NCI-H146 (cell line): ENCODE measurements around the gene ELAVL1.
"Not testable (repeated sequence)": the region's sequence is repeated elsewhere in the genome, so short reads cannot be mapped to it uniquely, and the experiment has no call there.

ENCODE experiments used
- DNase-seq: peaks from one replicate; lab custom pipeline; 2025; lab: John Stamatoyannopoulos, UW

Gene ELAVL1

GRCh38 chr19:7921967-7922835 is 83.2 kb downstream of the ELAVL1 start:
- DNase-seq: no peak

GRCh38 chr19:7921302-7921966 is 84.0 kb downstream of the ELAVL1 start:
- DNase-seq: no peak

GRCh38 chr19:7920519-7921301 is 84.7 kb downstream of the ELAVL1 start:
- DNase-seq: peak; percentile 98

GRCh38 chr19:7919610-7920518 is 85.6 kb downstream of the ELAVL1 start, which contains the start of gene SNAPC2:
Gene SNAPC2, plus strand, starts transcription at chr19:7920338. Its CDS starts 29 bp downstream, at chr19:7920367.
- peak; percentile 88 for DNase-seq

- DNase-seq: no peak
Observed at GRCh38 chr19:7918615-7919421, 86.6 kb downstream of the ELAVL1 start.

GRCh38 chr19:7918062-7918614 is 87.3 kb downstream of the ELAVL1 start:
- DNase-seq: not testable (repeated sequence)

GRCh38 chr19:7917267-7918061 is 88.0 kb downstream of the ELAVL1 start:
- DNase-seq: peak; percentile 55

GRCh38 chr19:7916955-7917266 is 88.5 kb downstream of the ELAVL1 start:
- no peak for DNase-seq

- peak; percentile 40 for DNase-seq
Observed at GRCh38 chr19:7916103-7916954, 89.1 kb downstream of the ELAVL1 start.

- DNase-seq: no peak
Observed at GRCh38 chr19:7915250-7916102, 90.0 kb downstream of the ELAVL1 start.

- DNase-seq: no peak
Observed at GRCh38 chr19:7914598-7915045, 90.8 kb downstream of the ELAVL1 start, which contains the start of gene TGFBR3L. Gene TGFBR3L, plus strand, starts transcription at chr19:7914830.

GRCh38 chr19:7914099-7914498 is 91.3 kb downstream of the ELAVL1 start:
- DNase-seq: no peak

- DNase-seq: no peak
Observed at GRCh38 chr19:7913652-7914051, 91.8 kb downstream of the ELAVL1 start.

- DNase-seq: no peak
Observed at GRCh38 chr19:7912697-7913564, 92.5 kb downstream of the ELAVL1 start.

GRCh38 chr19:7912144-7912696 is 93.2 kb downstream of the ELAVL1 start:
- DNase-seq: no peak

GRCh38 chr19:7911508-7912143 is 93.8 kb downstream of the ELAVL1 start:
- DNase-seq: no peak
